Mammary epithelial cell (primary cell): ENCODE measurements around the gene GIMAP8.

ENCODE experiments used
- CTCF ChIP-seq, 2 donors: IDR thresholded peaks in 1 of 2; conservative IDR thresholded peaks in 1 of 2; 2 replicates each; pipeline ENCODE4 v1.5.1; 2011 to 2012; ENCODE audit warnings: inconsistent platforms in 2 of 2, low read length in 2 of 2, mild to moderate bottlenecking in 2 of 2, control low read depth in 1 of 2, low read depth in 1 of 2; ENCODE audit not compliant: insufficient read depth in 1 of 2; ENCODE audit errors: extremely low read depth in 1 of 2
- EZH2 ChIP-seq: IDR thresholded peaks from 2 replicates; pipeline ENCODE4 v1.6.1; 2012; ENCODE audit warnings: low read length, inconsistent platforms, borderline replicate concordance

- TF ChIP-seq EZH2, result no peak
- TF ChIP-seq CTCF (conservative IDR thresholded peaks at IDR 0.05 in 1 of 2, IDR thresholded peaks at IDR 0.05 in 1 of 2; ENCODE audit: extremely low read depth in 1 of 2, insufficient read depth in 1 of 2, low read depth in 1 of 2, low read length in 2 of 2), result no peak
Measured at GRCh38 chr7:150406312-150406566, 44.2 kb upstream of the GIMAP8 start.
